ENCODE results near the gene RAB3C.

Gene RAB3C

DNA sequence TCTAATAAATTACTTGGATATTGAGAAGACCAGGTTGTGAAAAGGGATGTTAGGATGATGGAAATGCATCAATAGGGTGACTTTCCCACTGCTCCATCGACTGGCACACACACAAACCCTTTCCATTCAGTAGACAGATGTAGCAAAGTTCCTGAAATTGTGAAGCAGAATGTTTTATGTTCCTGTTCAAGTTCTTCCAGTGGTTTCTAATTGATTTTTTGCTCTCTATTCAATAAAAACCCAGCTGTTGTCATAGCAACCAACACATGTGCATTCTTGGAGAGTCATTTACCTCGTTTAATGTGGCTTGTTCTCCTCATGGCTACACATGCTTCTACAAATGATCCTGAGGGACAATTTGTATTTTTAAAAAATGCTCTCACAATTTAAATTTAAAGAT is 244.6 kb downstream of the RAB3C start:
- no peak for DNase-seq (ENCODE audit: low spot score)

GRCh38 chr5:58828258-58828657 is 245.4 kb downstream of the RAB3C start:
- no peak for DNase-seq (ENCODE audit: low spot score)

- DNase-seq (ENCODE audit: low spot score), result no peak
Measured at GRCh38 chr5:58834242-58835225, 251.7 kb downstream of the RAB3C start.

GRCh38 chr5:58836351-58836750 is 253.5 kb downstream of the RAB3C start:
- no peak for DNase-seq (ENCODE audit: low spot score)

GRCh38 chr5:58838729-58839128 is 255.9 kb downstream of the RAB3C start:
- DNase-seq (ENCODE audit: low spot score), result no peak

DNA sequence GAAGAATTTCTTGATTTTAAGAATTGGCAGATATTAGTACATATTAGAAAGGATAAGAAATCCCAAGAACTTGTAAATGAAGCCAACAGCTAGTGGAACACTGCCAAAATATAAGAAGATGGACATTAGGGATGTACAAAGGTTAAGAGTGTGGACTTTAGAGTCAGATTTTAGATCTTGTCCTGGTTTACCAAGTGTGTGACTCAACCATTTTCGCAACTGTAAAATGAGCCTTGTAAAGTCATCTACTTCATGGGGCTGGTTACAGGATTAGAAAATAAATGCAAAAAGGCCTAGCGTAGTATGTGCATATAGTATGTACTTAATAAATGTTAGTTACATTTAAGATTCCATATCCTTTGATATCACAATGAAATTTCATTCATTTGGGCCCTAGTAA is 260.0 kb downstream of the RAB3C start:
- no peak for DNase-seq (ENCODE audit: low spot score)

- DNase-seq (ENCODE audit: low spot score), result no peak
Measured at GRCh38 chr5:58844395-58844794, 261.5 kb downstream of the RAB3C start.

DNA sequence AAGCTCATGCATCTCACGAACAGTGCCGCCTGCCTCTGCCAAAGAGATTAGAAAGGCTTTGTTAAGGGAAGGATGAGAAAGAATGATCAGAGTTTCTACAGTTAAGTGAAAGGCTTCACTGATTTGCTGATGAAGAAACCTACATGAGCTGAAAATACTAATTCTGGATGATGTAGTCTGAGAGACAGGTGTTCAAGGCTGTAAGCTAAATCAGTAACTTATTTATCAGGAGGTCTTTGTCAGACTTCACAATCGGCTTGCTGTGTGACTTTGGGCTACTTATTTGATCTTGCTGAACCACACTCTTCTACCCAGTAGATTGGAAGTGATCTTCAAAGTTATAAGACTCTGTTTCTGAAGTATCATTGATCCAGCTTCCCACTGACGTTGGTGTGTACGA is 264.2 kb downstream of the RAB3C start:
- no peak for DNase-seq (ENCODE audit: low spot score)

DNA sequence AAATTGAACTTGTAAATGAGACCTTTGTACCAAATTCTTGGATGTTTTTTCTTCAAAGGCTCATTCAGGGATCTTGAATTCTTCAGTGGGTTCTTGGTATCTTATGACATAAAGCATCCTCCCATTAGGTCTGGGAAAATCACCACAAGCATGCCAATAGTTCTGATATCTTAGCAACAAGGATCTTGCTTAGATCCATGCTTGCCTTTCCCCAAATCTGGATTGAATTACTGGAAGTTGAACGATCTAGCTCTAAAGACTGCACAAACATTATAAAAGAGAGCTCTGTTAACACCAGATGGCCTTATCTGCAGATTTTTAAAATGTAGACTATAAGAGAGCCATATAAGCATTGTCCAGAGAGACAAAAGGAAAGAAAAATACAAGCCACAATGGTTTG is 266.3 kb downstream of the RAB3C start:
- no peak for DNase-seq (ENCODE audit: low spot score)

DNA sequence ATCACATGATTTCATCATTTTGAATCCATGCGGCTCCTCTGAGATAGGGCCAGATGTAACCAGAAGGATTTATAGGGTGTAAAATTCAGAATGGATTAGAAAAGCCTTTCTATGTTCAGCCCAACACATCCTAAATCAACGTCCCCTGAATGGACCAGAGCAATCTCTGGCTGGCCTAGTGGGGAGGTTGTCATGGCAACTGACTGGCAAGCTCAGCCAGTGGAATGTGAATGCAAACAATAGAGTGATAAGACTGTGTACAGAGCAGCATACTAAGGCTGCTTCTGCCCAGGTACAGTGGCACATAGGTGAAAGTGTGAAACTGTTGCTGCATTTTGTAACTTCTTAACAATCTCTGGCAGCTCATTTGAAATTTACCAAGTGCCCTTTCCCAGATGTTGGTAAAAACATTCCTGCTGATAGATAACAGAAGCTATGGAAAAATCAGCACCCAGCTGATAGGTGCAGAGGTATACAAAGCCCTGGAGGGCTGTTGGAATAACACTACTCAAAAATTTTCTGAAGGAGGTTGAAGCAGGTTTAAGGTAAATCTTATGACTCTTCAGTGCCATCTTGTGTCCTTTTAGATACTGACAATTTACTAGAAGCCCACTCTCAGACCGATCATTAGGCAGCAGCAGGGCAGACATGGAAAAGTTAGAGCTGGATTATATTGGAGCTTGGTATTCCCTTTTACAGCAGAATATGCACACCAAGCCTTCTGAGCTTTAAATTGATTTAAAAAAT is 267.2 kb downstream of the RAB3C start:
- DNase-seq (ENCODE audit: low spot score), result no peak

GRCh38 chr5:58851153-58851552 is 268.3 kb downstream of the RAB3C start:
- no peak for DNase-seq (ENCODE audit: low spot score)

GRCh38 chr5:58851571-58851970 is 268.7 kb downstream of the RAB3C start:
- DNase-seq (ENCODE audit: low spot score), result no peak

DNA sequence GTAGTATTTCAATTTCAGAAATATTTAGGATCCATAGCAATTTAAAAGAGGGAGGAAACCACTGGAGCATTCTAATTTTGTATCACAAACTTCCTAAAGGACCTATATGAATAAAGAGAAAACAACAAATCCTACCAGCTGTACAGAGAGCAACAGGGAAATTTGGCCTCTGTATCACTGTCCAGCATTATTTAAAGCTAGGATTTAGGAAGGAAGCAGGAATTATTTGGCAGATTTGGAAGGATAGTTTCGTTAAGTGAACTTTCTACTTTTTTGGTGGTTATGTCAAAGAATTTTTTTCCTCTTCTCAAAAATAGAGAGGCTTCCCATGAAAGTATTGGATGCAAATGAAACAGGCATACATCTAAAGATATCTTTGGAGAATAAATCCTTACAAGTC is 269.7 kb downstream of the RAB3C start:
- no peak for DNase-seq (ENCODE audit: low spot score)

DNA sequence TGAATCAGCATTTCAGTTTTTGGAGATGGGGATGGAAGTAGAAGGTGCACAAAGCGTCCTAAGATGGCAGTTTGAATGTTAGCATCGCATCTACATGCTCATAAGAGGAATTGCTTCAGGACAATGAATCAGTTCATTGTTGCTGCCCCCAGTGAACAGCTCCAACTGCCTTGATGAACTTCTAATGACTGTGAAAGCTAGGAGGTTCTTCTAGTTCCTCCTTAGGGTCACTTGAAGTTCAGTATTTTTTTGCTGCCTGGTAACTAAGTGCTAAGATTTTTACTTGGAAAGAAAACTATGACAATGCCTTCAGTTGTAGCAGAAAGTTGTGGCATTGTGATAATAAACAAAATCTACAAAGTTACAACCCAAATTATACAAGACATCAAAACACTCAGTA is 271.6 kb downstream of the RAB3C start:
- no peak for DNase-seq (ENCODE audit: low spot score)

- DNase-seq (ENCODE audit: low spot score), result no peak
Measured at GRCh38 chr5:58855851-58856739, 273.2 kb downstream of the RAB3C start.

DNA sequence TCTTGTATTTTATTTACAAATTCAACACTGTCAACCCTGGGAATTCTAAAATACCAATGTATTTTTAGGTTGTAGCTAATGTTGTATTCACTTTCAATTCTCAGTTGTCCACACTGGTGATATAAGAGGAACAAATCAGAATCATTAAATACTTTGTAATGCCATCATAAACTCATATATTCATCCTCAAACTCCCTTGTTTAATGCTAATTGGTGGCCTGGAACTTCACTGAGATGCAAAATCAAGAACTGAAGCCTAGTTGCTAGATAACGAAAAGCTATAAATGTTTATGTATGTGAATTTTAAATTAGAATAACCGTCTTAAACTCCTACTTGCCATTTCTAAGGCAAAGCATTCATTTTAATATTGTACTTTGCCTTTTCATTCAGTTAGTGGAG is 274.7 kb downstream of the RAB3C start:
- no peak for DNase-seq (ENCODE audit: low spot score)

DNA sequence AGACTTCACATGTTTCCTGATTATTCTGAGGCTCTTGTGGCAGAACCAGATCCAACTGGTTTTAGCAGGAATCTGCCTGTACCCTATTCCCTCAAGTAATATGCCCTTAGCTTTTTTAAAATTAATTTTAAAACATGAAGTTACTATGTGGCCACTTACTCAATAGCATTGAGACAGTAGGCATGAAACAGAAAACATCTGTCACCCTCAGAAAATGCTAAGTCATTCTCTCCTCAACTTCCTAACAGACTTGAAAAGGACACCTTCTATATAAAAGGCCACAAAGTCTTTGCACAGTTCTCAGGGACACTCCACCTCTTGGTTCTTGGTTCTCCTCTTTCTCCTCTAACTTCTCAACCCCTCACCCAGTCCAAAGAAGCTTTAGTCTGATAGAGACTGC is 277.8 kb downstream of the RAB3C start:
- no peak for DNase-seq (ENCODE audit: low spot score)

- no peak for DNase-seq (ENCODE audit: low spot score)
Measured at GRCh38 chr5:58868931-58869330, 286.1 kb downstream of the RAB3C start.

GRCh38 chr5:58871648-58872242 is 288.9 kb downstream of the RAB3C start:
- DNase-seq (ENCODE audit: low spot score), result no peak

GRCh38 chr5:58872670-58873273 is 289.9 kb downstream of the RAB3C start:
- DNase-seq (ENCODE audit: low spot score), result no peak

DNA sequence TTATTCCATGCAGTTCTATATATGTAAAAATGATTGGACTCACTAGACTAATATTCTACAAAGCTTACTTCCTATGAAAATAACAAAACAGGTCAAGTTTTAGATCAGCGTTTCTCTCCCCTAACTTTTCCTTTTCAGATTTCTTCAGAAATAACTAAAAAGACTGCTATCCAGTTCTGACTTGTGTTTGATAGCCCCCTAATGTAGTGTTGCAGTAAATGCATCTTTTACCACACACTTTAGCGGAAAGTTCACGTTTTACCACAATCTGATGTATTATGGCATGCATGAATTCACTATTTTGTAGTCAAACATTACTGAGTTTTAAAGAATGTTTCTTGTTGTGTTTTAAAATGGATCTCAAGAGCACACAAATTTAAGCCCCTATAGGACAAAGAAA is 292.7 kb downstream of the RAB3C start:
- no peak for DNase-seq (ENCODE audit: low spot score)
